ENCODE results near the gene DEFB112. TPM values are rescaled to one million over a fixed set of nuclear protein-coding genes. Genes with fewer than 3 reads are reported as not detected.

DEFB112 gene
- total and polyA plus RNA-seq, 2 donors from 2014 or later = not detected

DNA sequence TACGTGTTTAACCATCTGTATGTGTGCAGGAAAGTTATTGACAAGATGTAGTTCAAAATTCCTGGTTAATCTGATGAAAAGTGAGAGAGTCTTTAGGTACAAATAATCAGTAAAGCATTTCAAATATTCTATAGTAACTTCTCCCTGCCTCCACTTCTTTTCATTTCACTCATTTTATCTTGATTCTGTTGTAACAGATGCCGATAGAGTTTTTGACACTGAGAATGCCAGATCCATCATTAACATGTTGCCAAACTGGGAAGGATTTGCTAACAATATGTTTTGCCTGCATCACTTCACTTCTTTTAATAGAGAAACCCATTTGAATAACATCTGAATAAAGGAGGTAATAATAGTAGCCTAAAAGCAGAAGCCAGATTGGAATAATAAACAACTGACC lies 20.4 kb upstream of the DEFB112 start:
- H3K9ac ChIP-seq (ENCODE audit: low read length in 3 of 3) = no peak overlapping the region
- no peaks in the 10 kb centered on the region for H3K27me3 ChIP-seq (ENCODE audit: control insufficient read depth, insufficient read depth, low read length)
- H3K4me1 ChIP-seq (ENCODE audit: control insufficient read depth in 2 of 3, insufficient read depth in 2 of 3, low read depth in 1 of 3, low read length in 3 of 3) = no peaks in the 10 kb centered on the region
- TF ChIP-seq, protein P1, sequence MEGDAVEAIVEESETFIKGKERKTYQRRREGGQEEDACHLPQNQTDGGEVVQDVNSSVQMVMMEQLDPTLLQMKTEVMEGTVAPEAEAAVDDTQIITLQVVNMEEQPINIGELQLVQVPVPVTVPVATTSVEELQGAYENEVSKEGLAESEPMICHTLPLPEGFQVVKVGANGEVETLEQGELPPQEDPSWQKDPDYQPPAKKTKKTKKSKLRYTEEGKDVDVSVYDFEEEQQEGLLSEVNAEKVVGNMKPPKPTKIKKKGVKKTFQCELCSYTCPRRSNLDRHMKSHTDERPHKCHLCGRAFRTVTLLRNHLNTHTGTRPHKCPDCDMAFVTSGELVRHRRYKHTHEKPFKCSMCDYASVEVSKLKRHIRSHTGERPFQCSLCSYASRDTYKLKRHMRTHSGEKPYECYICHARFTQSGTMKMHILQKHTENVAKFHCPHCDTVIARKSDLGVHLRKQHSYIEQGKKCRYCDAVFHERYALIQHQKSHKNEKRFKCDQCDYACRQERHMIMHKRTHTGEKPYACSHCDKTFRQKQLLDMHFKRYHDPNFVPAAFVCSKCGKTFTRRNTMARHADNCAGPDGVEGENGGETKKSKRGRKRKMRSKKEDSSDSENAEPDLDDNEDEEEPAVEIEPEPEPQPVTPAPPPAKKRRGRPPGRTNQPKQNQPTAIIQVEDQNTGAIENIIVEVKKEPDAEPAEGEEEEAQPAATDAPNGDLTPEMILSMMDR (IDR thresholded peaks at IDR 0.05; ENCODE audit: borderline replicate concordance, extremely low read depth, insufficient read depth) = no peak
- H3K4me3 ChIP-seq (ENCODE audit: low read length in 3 of 3) = no peak overlapping the region
- no peak overlapping the region for H3K27ac ChIP-seq (ENCODE audit: low read depth in 2 of 2, low read length in 2 of 2)
- DNase-seq = no peak
- intact Hi-C loops (cut with DNase I) = no loop called here
- no peaks in the 10 kb centered on the region for H3K9me3 ChIP-seq (ENCODE audit: control insufficient read depth in 2 of 3, insufficient read depth in 1 of 3, low read length in 3 of 3)
- H3K36me3 ChIP-seq (ENCODE audit: control insufficient read depth in 2 of 3, insufficient read depth in 3 of 3, low read length in 3 of 3) = no peaks in the 10 kb centered on the region
- FAIRE-seq = no peak

DNA sequence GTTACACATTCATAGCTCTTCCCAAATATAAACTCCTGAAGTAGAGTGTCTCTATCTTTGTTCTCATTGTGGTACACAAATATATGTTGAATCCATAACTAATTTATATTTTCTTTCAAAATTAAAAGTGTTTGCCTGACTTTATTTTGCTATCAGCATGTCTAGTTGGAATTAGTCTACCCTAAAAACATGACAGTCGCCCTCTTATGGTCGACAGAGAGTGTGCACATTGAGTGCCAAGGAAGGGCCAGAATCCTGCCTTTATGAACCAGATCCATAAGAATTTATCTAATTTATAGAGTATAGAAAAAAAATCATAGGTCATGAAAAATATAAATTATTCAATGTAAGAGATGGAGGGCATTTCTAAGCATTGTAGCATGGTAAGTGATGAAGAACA lies 12.3 kb upstream of the DEFB112 start:
- no peak for FAIRE-seq
- Histone ChIP-seq H3K27ac (ENCODE audit: low read depth in 2 of 2, low read length in 2 of 2) (no peak overlapping the region), H3K36me3 (ENCODE audit: control insufficient read depth in 2 of 3, insufficient read depth in 3 of 3, low read length in 3 of 3) (no peaks in the 10 kb centered on the region), H3K27me3 (ENCODE audit: control insufficient read depth, insufficient read depth, low read length) (no peaks in the 10 kb centered on the region), H3K4me1 (ENCODE audit: control insufficient read depth in 2 of 3, insufficient read depth in 2 of 3, low read depth in 1 of 3, low read length in 3 of 3) (no peaks in the 10 kb centered on the region), H3K4me3 (ENCODE audit: low read length in 3 of 3) (no peak overlapping the region), H3K9me3 (ENCODE audit: control insufficient read depth in 2 of 3, insufficient read depth in 1 of 3, low read length in 3 of 3) (no peaks in the 10 kb centered on the region), H3K9ac (ENCODE audit: low read length in 3 of 3) (no peak overlapping the region)
- intact Hi-C loops (cut with DNase I) = no loop called here
- TF ChIP-seq, protein P1 (IDR thresholded peaks at IDR 0.05; ENCODE audit: borderline replicate concordance, extremely low read depth, insufficient read depth) = no peak
- no peak for DNase-seq

DNA sequence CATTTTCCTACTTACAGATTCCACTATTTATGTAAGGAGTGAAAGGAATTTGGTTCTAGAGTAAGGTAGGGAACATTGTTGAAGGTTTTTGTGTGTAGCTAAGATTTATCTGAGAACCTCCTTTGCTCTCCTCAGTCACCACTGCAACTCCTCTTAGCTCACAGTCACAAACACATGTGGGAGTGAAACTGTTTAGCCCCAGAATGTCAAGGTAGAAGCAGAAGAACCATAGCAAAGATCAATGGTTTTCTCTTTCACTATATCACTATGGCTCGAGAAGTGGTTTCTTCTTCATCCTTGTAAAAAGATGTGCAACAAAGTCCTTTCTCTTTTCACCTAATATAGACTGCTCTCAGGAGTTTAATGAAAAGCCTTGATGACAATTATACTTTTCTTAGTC lies 6.5 kb upstream of the DEFB112 start:
- DNase-seq (no peak), FAIRE-seq (no peak)
- H3K27me3 ChIP-seq (ENCODE audit: control insufficient read depth, insufficient read depth, low read length) = no peaks in the 10 kb centered on the region
- H3K4me3 ChIP-seq (ENCODE audit: low read length in 3 of 3) = no peak overlapping the region
- H3K4me1 ChIP-seq (ENCODE audit: control insufficient read depth in 2 of 3, insufficient read depth in 2 of 3, low read depth in 1 of 3, low read length in 3 of 3) = no peaks in the 10 kb centered on the region
- no peak overlapping the region for H3K9ac ChIP-seq (ENCODE audit: low read length in 3 of 3)
- no peak overlapping the region for H3K27ac ChIP-seq (ENCODE audit: low read depth in 2 of 2, low read length in 2 of 2)
- intact Hi-C loops (cut with DNase I) = no loop called here
- no peaks in the 10 kb centered on the region for H3K36me3 ChIP-seq (ENCODE audit: control insufficient read depth in 2 of 3, insufficient read depth in 3 of 3, low read length in 3 of 3)
- no peaks in the 10 kb centered on the region for H3K9me3 ChIP-seq (ENCODE audit: control insufficient read depth in 2 of 3, insufficient read depth in 1 of 3, low read length in 3 of 3)
- TF ChIP-seq, protein P1 (IDR thresholded peaks at IDR 0.05; ENCODE audit: borderline replicate concordance, extremely low read depth, insufficient read depth) = no peak

DNA sequence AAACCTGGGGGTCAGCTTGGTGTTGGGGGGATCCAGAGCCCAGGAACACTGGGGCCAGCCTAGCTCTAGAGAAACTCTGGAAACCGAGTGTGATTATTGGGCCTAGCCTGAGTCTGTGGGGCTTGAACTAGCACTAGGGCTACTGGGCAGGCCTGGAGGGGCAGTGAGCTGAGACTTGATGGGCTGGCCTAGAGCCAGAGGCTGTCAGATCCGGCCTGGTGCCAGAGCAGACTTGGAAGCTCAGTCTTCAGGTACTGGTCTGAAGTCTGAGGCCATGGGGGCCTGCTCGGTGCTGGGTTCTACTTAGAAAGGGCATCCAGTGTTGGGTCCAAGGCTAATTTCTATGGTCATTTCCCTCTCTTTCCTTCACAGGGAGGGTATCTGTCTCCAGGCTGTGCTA lies 2.7 kb downstream of the DEFB112 start:
- H3K27me3 ChIP-seq (ENCODE audit: control insufficient read depth, insufficient read depth, low read length) = no peaks in the 10 kb centered on the region
- no peak overlapping the region for H3K9ac ChIP-seq (ENCODE audit: low read length in 3 of 3)
- H3K36me3 ChIP-seq (ENCODE audit: control insufficient read depth in 2 of 3, insufficient read depth in 3 of 3, low read length in 3 of 3) = no peaks in the 10 kb centered on the region
- H3K27ac ChIP-seq (ENCODE audit: low read depth in 2 of 2, low read length in 2 of 2) = no peak overlapping the region
- TF ChIP-seq, protein P1 (IDR thresholded peaks at IDR 0.05; ENCODE audit: borderline replicate concordance, extremely low read depth, insufficient read depth) = no peak
- intact Hi-C loops (cut with DNase I) = no loop called here
- no peak for FAIRE-seq
- H3K9me3 ChIP-seq (ENCODE audit: control insufficient read depth in 2 of 3, insufficient read depth in 1 of 3, low read length in 3 of 3) = no peaks in the 10 kb centered on the region
- H3K4me1 ChIP-seq (ENCODE audit: control insufficient read depth in 2 of 3, insufficient read depth in 2 of 3, low read depth in 1 of 3, low read length in 3 of 3) = no peaks in the 10 kb centered on the region
- no peak overlapping the region for H3K4me3 ChIP-seq (ENCODE audit: low read length in 3 of 3)
- peak in 1 of 5 donors; percentile 53 for DNase-seq
